Measurements from ENCODE around the gene TMEM217. TPM values are rescaled to one million over a fixed set of nuclear protein-coding genes. Genes with fewer than 3 reads are reported as not detected.

Gene TMEM217
- total RNA-seq, 1 donor from 2014 or later: 1.8 TPM

- DNase-seq (no peak), ATAC-seq (no peak)
- Histone ChIP-seq H3K4me3 (no peak overlapping the region), H3K4me1 (peaks cover 3% of the 10 kb centered on the region), H3K27ac (no peak overlapping the region), H3K36me3 (no peaks in the 10 kb centered on the region), H3K9me3 (no peaks in the 10 kb centered on the region), H3K27me3 (no peaks in the 10 kb centered on the region)
- TF ChIP-seq, protein P1, sequence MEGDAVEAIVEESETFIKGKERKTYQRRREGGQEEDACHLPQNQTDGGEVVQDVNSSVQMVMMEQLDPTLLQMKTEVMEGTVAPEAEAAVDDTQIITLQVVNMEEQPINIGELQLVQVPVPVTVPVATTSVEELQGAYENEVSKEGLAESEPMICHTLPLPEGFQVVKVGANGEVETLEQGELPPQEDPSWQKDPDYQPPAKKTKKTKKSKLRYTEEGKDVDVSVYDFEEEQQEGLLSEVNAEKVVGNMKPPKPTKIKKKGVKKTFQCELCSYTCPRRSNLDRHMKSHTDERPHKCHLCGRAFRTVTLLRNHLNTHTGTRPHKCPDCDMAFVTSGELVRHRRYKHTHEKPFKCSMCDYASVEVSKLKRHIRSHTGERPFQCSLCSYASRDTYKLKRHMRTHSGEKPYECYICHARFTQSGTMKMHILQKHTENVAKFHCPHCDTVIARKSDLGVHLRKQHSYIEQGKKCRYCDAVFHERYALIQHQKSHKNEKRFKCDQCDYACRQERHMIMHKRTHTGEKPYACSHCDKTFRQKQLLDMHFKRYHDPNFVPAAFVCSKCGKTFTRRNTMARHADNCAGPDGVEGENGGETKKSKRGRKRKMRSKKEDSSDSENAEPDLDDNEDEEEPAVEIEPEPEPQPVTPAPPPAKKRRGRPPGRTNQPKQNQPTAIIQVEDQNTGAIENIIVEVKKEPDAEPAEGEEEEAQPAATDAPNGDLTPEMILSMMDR (IDR thresholded peaks at IDR 0.05): no peak
- intact Hi-C loops (cut with DNase I): no loop called here
Observed at GRCh38 chr6:37253486-37254007, 4.4 kb downstream of the TMEM217 start.

- H3K27me3 ChIP-seq: no peaks in the 10 kb centered on the region
- ATAC-seq: no peak
- intact Hi-C loops (cut with DNase I): no loop called here
- no peak overlapping the region for H3K27ac ChIP-seq
- H3K36me3 ChIP-seq: no peaks in the 10 kb centered on the region
- H3K4me3 ChIP-seq: no peak overlapping the region
- TF ChIP-seq, protein P1 (IDR thresholded peaks at IDR 0.05): no peak
- DNase-seq: no peak
- no peaks in the 10 kb centered on the region for H3K9me3 ChIP-seq
- no peaks in the 10 kb centered on the region for H3K4me1 ChIP-seq
Observed at GRCh38 chr6:37251211-37251780, 6.6 kb downstream of the TMEM217 start.

DNA sequence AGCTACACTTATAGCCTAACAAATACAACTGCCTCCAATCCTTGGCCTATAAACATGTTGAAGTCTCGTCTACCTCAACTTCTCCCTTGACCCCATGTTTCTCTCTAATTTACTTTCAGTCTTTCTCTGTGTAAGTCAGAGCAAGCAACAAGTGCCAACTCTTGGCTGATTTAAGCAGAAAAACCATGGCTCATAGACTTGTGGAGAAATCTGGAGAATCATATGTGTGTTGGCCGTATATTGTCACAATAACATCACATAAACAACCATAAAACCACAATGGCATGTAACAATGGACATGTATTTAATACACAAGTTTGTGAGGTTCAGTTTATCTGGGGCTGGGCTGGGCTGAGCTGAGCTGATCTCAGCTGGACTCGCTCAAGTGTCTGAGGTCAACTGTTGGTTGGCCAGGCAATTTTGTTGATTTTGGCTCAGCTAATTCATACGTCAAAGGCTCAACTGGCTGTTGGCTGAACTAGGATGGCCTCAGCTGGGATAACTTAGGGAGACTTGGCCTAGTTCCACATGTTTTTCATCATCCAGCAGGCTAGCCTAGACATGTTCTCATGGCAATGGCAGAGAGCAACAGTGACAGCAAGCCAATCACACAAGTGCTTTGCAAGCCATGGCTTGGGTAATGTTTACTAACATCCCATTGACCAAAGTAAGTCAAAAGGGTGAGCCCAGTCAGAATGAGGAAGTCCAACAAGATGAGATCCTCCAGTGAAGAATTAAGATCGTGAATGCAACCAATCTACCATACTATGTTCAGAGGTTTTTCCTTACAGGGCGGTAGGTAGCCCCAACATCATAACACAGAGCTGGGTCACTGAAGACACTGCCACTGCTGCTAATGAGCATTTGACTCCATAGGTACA is 13.3 kb downstream of the TMEM217 start:
- DNase-seq: peak; percentile 70
- peak; percentile 90 for ATAC-seq
- H3K27ac ChIP-seq: peak overlapping the region; percentile 90
- H3K36me3 ChIP-seq: no peaks in the 10 kb centered on the region
- intact Hi-C loops (cut with DNase I): no loop called here
- H3K4me1 ChIP-seq: peaks cover 42% of the 10 kb centered on the region
- no peaks in the 10 kb centered on the region for H3K9me3 ChIP-seq
- H3K27me3 ChIP-seq: no peaks in the 10 kb centered on the region
- TF ChIP-seq, protein P1 (IDR thresholded peaks at IDR 0.05): no peak
- H3K4me3 ChIP-seq: no peak overlapping the region

DNA sequence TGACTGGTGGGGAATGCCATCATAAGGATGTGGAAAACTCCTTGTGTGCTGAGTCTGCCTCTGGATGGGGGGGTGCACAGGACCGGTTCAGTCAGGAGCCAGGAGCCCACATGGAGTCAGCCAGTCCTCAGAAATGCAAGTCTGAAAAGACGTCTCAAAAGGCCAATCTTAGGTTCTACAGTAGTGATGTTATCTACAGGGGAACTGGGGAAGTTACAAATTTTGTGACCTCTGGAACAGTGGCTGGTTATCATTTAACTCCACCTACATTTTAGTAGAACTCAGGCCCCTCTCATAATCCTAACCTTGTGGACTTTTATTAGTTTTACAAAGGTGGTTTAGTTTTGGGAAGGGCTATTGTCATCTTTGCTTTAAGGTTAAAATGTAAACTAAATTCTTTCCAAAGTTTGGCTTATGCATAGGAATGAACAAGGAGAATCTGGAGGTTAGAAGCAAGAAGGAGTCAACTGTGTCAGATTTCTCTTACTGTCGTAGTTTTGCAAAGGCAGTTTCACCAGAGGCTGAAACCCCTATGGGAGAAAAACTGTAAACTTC is 14.1 kb downstream of the TMEM217 start:
- Histone ChIP-seq H3K4me3 (no peak overlapping the region), H3K27ac (peak overlapping the region; percentile 63), H3K27me3 (no peaks in the 10 kb centered on the region), H3K4me1 (peaks cover 42% of the 10 kb centered on the region), H3K36me3 (no peaks in the 10 kb centered on the region), H3K9me3 (no peaks in the 10 kb centered on the region)
- TF ChIP-seq, protein P1 (IDR thresholded peaks at IDR 0.05): no peak
- DNase-seq (no peak), ATAC-seq (no peak)
- intact Hi-C loops (cut with DNase I): no loop called here

- Histone ChIP-seq H3K27me3 (no peaks in the 10 kb centered on the region), H3K36me3 (no peaks in the 10 kb centered on the region), H3K4me1 (peaks cover 42% of the 10 kb centered on the region), H3K27ac (peak overlapping the region; percentile 69), H3K4me3 (no peak overlapping the region), H3K9me3 (no peaks in the 10 kb centered on the region)
- no peak for DNase-seq
- TF ChIP-seq, protein P1 (IDR thresholded peaks at IDR 0.05): no peak
- intact Hi-C loops (cut with DNase I): no loop called here
- no peak for ATAC-seq
Observed at GRCh38 chr6:37243131-37243815, 14.7 kb downstream of the TMEM217 start.
